Measurements from ENCODE around the gene OR4E1.

GRCh38 chr14:21656980-21657379 is 16.6 kb downstream of the OR4E1 start:
- TF ChIP-seq, protein P1, sequence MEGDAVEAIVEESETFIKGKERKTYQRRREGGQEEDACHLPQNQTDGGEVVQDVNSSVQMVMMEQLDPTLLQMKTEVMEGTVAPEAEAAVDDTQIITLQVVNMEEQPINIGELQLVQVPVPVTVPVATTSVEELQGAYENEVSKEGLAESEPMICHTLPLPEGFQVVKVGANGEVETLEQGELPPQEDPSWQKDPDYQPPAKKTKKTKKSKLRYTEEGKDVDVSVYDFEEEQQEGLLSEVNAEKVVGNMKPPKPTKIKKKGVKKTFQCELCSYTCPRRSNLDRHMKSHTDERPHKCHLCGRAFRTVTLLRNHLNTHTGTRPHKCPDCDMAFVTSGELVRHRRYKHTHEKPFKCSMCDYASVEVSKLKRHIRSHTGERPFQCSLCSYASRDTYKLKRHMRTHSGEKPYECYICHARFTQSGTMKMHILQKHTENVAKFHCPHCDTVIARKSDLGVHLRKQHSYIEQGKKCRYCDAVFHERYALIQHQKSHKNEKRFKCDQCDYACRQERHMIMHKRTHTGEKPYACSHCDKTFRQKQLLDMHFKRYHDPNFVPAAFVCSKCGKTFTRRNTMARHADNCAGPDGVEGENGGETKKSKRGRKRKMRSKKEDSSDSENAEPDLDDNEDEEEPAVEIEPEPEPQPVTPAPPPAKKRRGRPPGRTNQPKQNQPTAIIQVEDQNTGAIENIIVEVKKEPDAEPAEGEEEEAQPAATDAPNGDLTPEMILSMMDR (IDR thresholded peaks at IDR 0.05), result no peak
- TF ChIP-seq POLR2A (IDR thresholded peaks at IDR 0.05), result no peak

Data from breast epithelium (tissue), 3 donors.